Vagina (tissue), 2 donors: ENCODE measurements around the gene OR51B6. TPM values are rescaled to one million over a fixed set of nuclear protein-coding genes. Genes with fewer than 3 reads are reported as not detected.

Source experiments
- DNase-seq, 2 donors: peaks; one replicate each; pipeline ENCODE4 v3.0.0-alpha.2; 2017; ENCODE audit errors: extremely low spot score in 2 of 2
- H3K27ac ChIP-seq: fragments of 200-600 bp; sonication (generic); one replicate; pipeline ENCODE4 v1.5.1; 2019
- H3K27me3 ChIP-seq: fragments of 200-600 bp; sonication (generic); one replicate; pipeline ENCODE4 v1.5.1; 2019
- H3K36me3 ChIP-seq, 2 donors: fragments of 200-600 bp; sonication (generic); one replicate each; pipeline ENCODE4 v1.5.1; 2017 to 2019
- H3K4me1 ChIP-seq: fragments of 200-600 bp; sonication (generic); one replicate; pipeline ENCODE4 v1.5.1; 2019
- H3K4me3 ChIP-seq, 2 donors: fragments of 200-600 bp; sonication (generic); 1 replicate in 1 of 2; 2 replicates in 1 of 2; pipeline ENCODE4 v1.5.1; 2016 to 2019
- H3K9me3 ChIP-seq: fragments of 200-600 bp; sonication (generic); one replicate; pipeline ENCODE4 v1.5.1; 2019
- POLR2A ChIP-seq, 2 donors: fragments of 450-650 bp; IDR thresholded peaks; one replicate each; pipeline ENCODE4 v1.6.1; 2017; ENCODE audit warnings: antibody characterized with exemption in 2 of 2, mild to moderate bottlenecking in 2 of 2, moderate library complexity in 2 of 2
- POLR2AphosphoS5 ChIP-seq, 2 donors: sonication (generic); formaldehyde crosslinking; IDR thresholded peaks; one replicate each; pipeline ENCODE4 v1.9.0; 2017; ENCODE audit warnings: antibody characterized with exemption in 2 of 2, mild to moderate bottlenecking in 2 of 2, low read depth in 1 of 2; ENCODE audit not compliant: insufficient read depth in 1 of 2
- intact Hi-C: fragments of 100-400 bp; cut with DNase I; formaldehyde crosslinking; loops from one replicate; pipeline ENCODE4 v1.15.1; 2023
- small RNA-seq: library from RNA; depleted of rRNA; stranded (forward); fragments of <200 nt; gene quantifications from one replicate; pipeline ENCODE3, GENCODE V24; 2016
- total RNA-seq: library from RNA; depleted of rRNA; stranded (reverse); fragments of >200 nt; gene quantifications from one replicate; pipeline ENCODE4 v1.2.3, GENCODE V29; 2016
- TF ChIP-seq, protein P1 (sequence below), 3 experiments: fragments of 450-650 bp in 2 of 3; fragments of 200-600 bp in 1 of 3; sonication (generic) in 1 of 3; IDR thresholded peaks; one replicate each; pipeline ENCODE4 v1.5.1; 2017 to 2019; ENCODE audit warnings: antibody characterized with exemption in 3 of 3, mild to moderate bottlenecking in 2 of 3, moderate library complexity in 2 of 3

Gene OR51B6
- total RNA-seq, 1 donor from 2014 or later = not detected

- intact Hi-C loops = no loop called here
- no peaks in the 10 kb centered on the region for H3K4me1 ChIP-seq
- DNase-seq = no peak
- H3K9me3 ChIP-seq = no peaks in the 10 kb centered on the region
- TF ChIP-seq POLR2AphosphoS5 (IDR thresholded peaks at IDR 0.05; ENCODE audit: insufficient read depth in 1 of 2, low read depth in 1 of 2) = no peak
- no peak for TF ChIP-seq POLR2A (IDR thresholded peaks at IDR 0.05)
- TF ChIP-seq, protein P1, sequence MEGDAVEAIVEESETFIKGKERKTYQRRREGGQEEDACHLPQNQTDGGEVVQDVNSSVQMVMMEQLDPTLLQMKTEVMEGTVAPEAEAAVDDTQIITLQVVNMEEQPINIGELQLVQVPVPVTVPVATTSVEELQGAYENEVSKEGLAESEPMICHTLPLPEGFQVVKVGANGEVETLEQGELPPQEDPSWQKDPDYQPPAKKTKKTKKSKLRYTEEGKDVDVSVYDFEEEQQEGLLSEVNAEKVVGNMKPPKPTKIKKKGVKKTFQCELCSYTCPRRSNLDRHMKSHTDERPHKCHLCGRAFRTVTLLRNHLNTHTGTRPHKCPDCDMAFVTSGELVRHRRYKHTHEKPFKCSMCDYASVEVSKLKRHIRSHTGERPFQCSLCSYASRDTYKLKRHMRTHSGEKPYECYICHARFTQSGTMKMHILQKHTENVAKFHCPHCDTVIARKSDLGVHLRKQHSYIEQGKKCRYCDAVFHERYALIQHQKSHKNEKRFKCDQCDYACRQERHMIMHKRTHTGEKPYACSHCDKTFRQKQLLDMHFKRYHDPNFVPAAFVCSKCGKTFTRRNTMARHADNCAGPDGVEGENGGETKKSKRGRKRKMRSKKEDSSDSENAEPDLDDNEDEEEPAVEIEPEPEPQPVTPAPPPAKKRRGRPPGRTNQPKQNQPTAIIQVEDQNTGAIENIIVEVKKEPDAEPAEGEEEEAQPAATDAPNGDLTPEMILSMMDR (IDR thresholded peaks at IDR 0.05) = no peak
- no peaks in the 10 kb centered on the region for H3K27me3 ChIP-seq
- H3K4me3 ChIP-seq = no peak within 1 kb of the TSS
- no peaks in the 10 kb centered on the region for H3K36me3 ChIP-seq
- no peak within 1 kb of the TSS for H3K27ac ChIP-seq
These were observed 32.3 kb downstream of the OR51B6 start, which contains the start of gene OR51M1 for GRCh38 chr11:5383576-5383975. OR51M1 (plus strand) TSS chr11:5383812; CDS start chr11:5389399, 5,587 bp downstream.

- Histone ChIP-seq H3K9me3 (no peaks in the 10 kb centered on the region), H3K27me3 (no peaks in the 10 kb centered on the region), H3K27ac (no peak overlapping the region), H3K4me1 (no peaks in the 10 kb centered on the region), H3K4me3 (no peak overlapping the region), H3K36me3 (no peaks in the 10 kb centered on the region)
- DNase-seq = no peak
- TF ChIP-seq POLR2A (IDR thresholded peaks at IDR 0.05) (no peak), POLR2AphosphoS5 (IDR thresholded peaks at IDR 0.05; ENCODE audit: insufficient read depth in 1 of 2, low read depth in 1 of 2) (no peak)
- intact Hi-C loops = no loop called here
These were observed 33.0 kb downstream of the OR51B6 start for GRCh38 chr11:5384335-5384734.

GRCh38 chr11:5390210-5390609, 38.9 kb downstream of the OR51B6 start:
- no peaks in the 10 kb centered on the region for H3K9me3 ChIP-seq
- TF ChIP-seq, protein P1 (IDR thresholded peaks at IDR 0.05) = no peak
- TF ChIP-seq POLR2A (IDR thresholded peaks at IDR 0.05) (no peak), POLR2AphosphoS5 (IDR thresholded peaks at IDR 0.05; ENCODE audit: insufficient read depth in 1 of 2, low read depth in 1 of 2) (no peak)
- no peak overlapping the region for H3K27ac ChIP-seq
- H3K4me1 ChIP-seq = no peaks in the 10 kb centered on the region
- H3K4me3 ChIP-seq = no peak overlapping the region
- intact Hi-C loops = no loop called here
- no peak for DNase-seq
- H3K27me3 ChIP-seq = no peaks in the 10 kb centered on the region
- no peaks in the 10 kb centered on the region for H3K36me3 ChIP-seq

- Histone ChIP-seq H3K4me3 (no peak overlapping the region), H3K4me1 (no peaks in the 10 kb centered on the region), H3K27me3 (no peaks in the 10 kb centered on the region), H3K36me3 (no peaks in the 10 kb centered on the region), H3K9me3 (no peaks in the 10 kb centered on the region), H3K27ac (no peak overlapping the region)
- intact Hi-C loops = no loop called here
- TF ChIP-seq, protein P1 (IDR thresholded peaks at IDR 0.05) = no peak
- TF ChIP-seq POLR2A (IDR thresholded peaks at IDR 0.05) = no peak
- TF ChIP-seq POLR2AphosphoS5 (IDR thresholded peaks at IDR 0.05; ENCODE audit: insufficient read depth in 1 of 2, low read depth in 1 of 2) = no peak
- DNase-seq = no peak
These were observed 42.8 kb downstream of the OR51B6 start for GRCh38 chr11:5394091-5394490.

- no peaks in the 10 kb centered on the region for H3K36me3 ChIP-seq
- intact Hi-C loops = no loop called here
These were observed 47.6 kb downstream of the OR51B6 start for GRCh38 chr11:5398936-5399335.

More at GRCh38 chr11:5398936-5399335, 47.6 kb downstream of the OR51B6 start:
- no peaks in the 10 kb centered on the region for H3K4me1 ChIP-seq
- no peak overlapping the region for H3K4me3 ChIP-seq
- H3K9me3 ChIP-seq = no peaks in the 10 kb centered on the region
- H3K27ac ChIP-seq = no peak overlapping the region
- DNase-seq = no peak
- H3K27me3 ChIP-seq = no peaks in the 10 kb centered on the region
- TF ChIP-seq POLR2AphosphoS5 (IDR thresholded peaks at IDR 0.05; ENCODE audit: insufficient read depth in 1 of 2, low read depth in 1 of 2) (no peak), POLR2A (IDR thresholded peaks at IDR 0.05) (no peak)
- TF ChIP-seq, protein P1 (IDR thresholded peaks at IDR 0.05) = no peak

Small RNA genes within 50 kb of the gene (small RNA-seq; reads per million reads assigned to genes)
- gene AC104389.3 = not detected

Other genes starting within 250 kb of the OR51B6 start
- not detected for gene OR52A5, start 213.2 kb upstream of the OR51B6 start, total RNA-seq
- gene OR52A1, start 196.8 kb upstream of the OR51B6 start, total RNA-seq = not detected
- not detected for gene OR51V1, start 150.8 kb upstream of the OR51B6 start, total RNA-seq
- gene HBB, start 124.4 kb upstream of the OR51B6 start, total RNA-seq = 591 TPM
- not detected for gene HBD, start 117.0 kb upstream of the OR51B6 start, total RNA-seq
- not detected for gene HBG1, start 101.7 kb upstream of the OR51B6 start, total RNA-seq
- not detected for gene HBG2, start 96.7 kb upstream of the OR51B6 start, total RNA-seq
- gene HBE1, start 81.6 kb upstream of the OR51B6 start, total RNA-seq = not detected
- gene OR51B4, start 49.6 kb upstream of the OR51B6 start, total RNA-seq = not detected
- not detected for gene OR51B2, start 27.2 kb upstream of the OR51B6 start, total RNA-seq
- 1.2 TPM for gene OR51B5, start 8.0 kb upstream of the OR51B6 start, total RNA-seq
- not detected for gene OR51M1, start 32.3 kb downstream of the OR51B6 start, total RNA-seq
- not detected for gene OR51Q1, start 70.6 kb downstream of the OR51B6 start, total RNA-seq
- not detected for gene OR51I1, start 90.0 kb downstream of the OR51B6 start, total RNA-seq
- not detected for gene OR51I2, start 97.8 kb downstream of the OR51B6 start, total RNA-seq
- gene OR52D1, start 137.2 kb downstream of the OR51B6 start, total RNA-seq = not detected
- gene UBQLN3, start 158.4 kb downstream of the OR51B6 start, total RNA-seq = not detected
- 0.98 TPM for gene UBQLNL, start 165.2 kb downstream of the OR51B6 start, total RNA-seq
- not detected for gene OR52H1, start 197.0 kb downstream of the OR51B6 start, total RNA-seq
- not detected for gene OR52B6, start 229.4 kb downstream of the OR51B6 start, total RNA-seq
- 3.9 TPM for gene TRIM6, start 245.1 kb downstream of the OR51B6 start, total RNA-seq